Activated T-helper 2 cell treated with anti-CD3 and anti-CD28 coated beads, Interferon-gamma antibody, Interleukin-2, Interleukin-4, amounts not matched to agents 10 μg/mL and 5 μg/mL and 100 μg/mL, durations not matched to agents 14 hours and 24 hours and 36 hours (primary cell): Measurements from ENCODE around the gene MPPED2. TPM values are rescaled to one million over a fixed set of nuclear protein-coding genes. Genes with fewer than 3 reads are reported as not detected.

Experiments used
- DNase-seq: peaks from one replicate; pipeline ENCODE4 v3.0.0; 2021; ENCODE audit warnings: low spot score
- H3K27ac Mint-ChIP-seq: one replicate; pipeline ENCODE4 v1.8.0; 2021; ENCODE audit warnings: mixed read lengths
- H3K27me3 Mint-ChIP-seq: one replicate; pipeline ENCODE4 v1.8.0; 2021; ENCODE audit warnings: low read depth, mixed read lengths
- H3K36me3 Mint-ChIP-seq: one replicate; pipeline ENCODE4 v1.8.0; 2021; ENCODE audit warnings: low read depth, mixed read lengths
- H3K4me1 Mint-ChIP-seq: one replicate; pipeline ENCODE4 v1.8.0; 2021; ENCODE audit warnings: low read depth, mixed read lengths
- H3K4me3 Mint-ChIP-seq: one replicate; pipeline ENCODE4 v1.8.0; 2021; ENCODE audit warnings: low read depth, mild to moderate bottlenecking, moderate library complexity, mixed read lengths
- H3K9me3 Mint-ChIP-seq: one replicate; pipeline ENCODE4 v1.8.0; 2021; ENCODE audit warnings: mixed read lengths
- intact Hi-C: fragments of 100-400 bp; cut with micrococcal nuclease; formaldehyde crosslinking; loops from one replicate; pipeline ENCODE4 v1.15.1; 2023
- total RNA-seq: library from RNA; stranded (reverse); gene quantifications from 2 replicates; pipeline ENCODE4 v1.2.3, GENCODE V29; 2022

Gene MPPED2
- total RNA-seq, 1 donor from 2014 or later, result not detected

GRCh38 chr11:30451626-30452025 lies 134.5 kb downstream of the MPPED2 start:
- intact Hi-C loops, result no loop called here
- H3K36me3 Mint-ChIP-seq, result no peaks in the 10 kb centered on the region
- no peak for DNase-seq
- H3K4me1 Mint-ChIP-seq, result no peaks in the 10 kb centered on the region
- no peak overlapping the region for H3K27ac Mint-ChIP-seq
- H3K4me3 Mint-ChIP-seq, result no peak overlapping the region
- no peaks in the 10 kb centered on the region for H3K27me3 Mint-ChIP-seq
- no peaks in the 10 kb centered on the region for H3K9me3 Mint-ChIP-seq

GRCh38 chr11:30451167-30451566 lies 135.0 kb downstream of the MPPED2 start:
- H3K27ac Mint-ChIP-seq, result no peak overlapping the region
- no peaks in the 10 kb centered on the region for H3K4me1 Mint-ChIP-seq
- no peaks in the 10 kb centered on the region for H3K27me3 Mint-ChIP-seq
- intact Hi-C loops, result no loop called here
- H3K4me3 Mint-ChIP-seq, result no peak overlapping the region
- DNase-seq, result no peak
- H3K36me3 Mint-ChIP-seq, result no peaks in the 10 kb centered on the region
- H3K9me3 Mint-ChIP-seq, result no peaks in the 10 kb centered on the region

- Mint-ChIP-seq H3K27me3 (no peaks in the 10 kb centered on the region), H3K4me3 (no peak overlapping the region), H3K36me3 (no peaks in the 10 kb centered on the region), H3K9me3 (no peaks in the 10 kb centered on the region), H3K27ac (no peak overlapping the region), H3K4me1 (no peaks in the 10 kb centered on the region)
- intact Hi-C loops, result no loop called here
- no peak for DNase-seq
Measured at GRCh38 chr11:30447058-30447640, 139.0 kb downstream of the MPPED2 start.

- Mint-ChIP-seq H3K27ac (no peak overlapping the region), H3K27me3 (no peaks in the 10 kb centered on the region), H3K36me3 (no peaks in the 10 kb centered on the region), H3K9me3 (no peaks in the 10 kb centered on the region), H3K4me3 (no peak overlapping the region), H3K4me1 (no peaks in the 10 kb centered on the region)
- intact Hi-C loops, result no loop called here
- no peak for DNase-seq
Measured at GRCh38 chr11:30446520-30446919, 139.6 kb downstream of the MPPED2 start.

- H3K9me3 Mint-ChIP-seq, result no peaks in the 10 kb centered on the region
Measured at GRCh38 chr11:30445056-30445455, 141.1 kb downstream of the MPPED2 start.

GRCh38 chr11:30440510-30440909 lies 145.6 kb downstream of the MPPED2 start:
- H3K4me3 Mint-ChIP-seq, result no peak overlapping the region
- H3K4me1 Mint-ChIP-seq, result no peaks in the 10 kb centered on the region
- H3K36me3 Mint-ChIP-seq, result no peaks in the 10 kb centered on the region
- H3K9me3 Mint-ChIP-seq, result no peaks in the 10 kb centered on the region
- DNase-seq, result no peak
- no peak overlapping the region for H3K27ac Mint-ChIP-seq
- intact Hi-C loops, result no loop called here
- H3K27me3 Mint-ChIP-seq, result no peaks in the 10 kb centered on the region

More at GRCh38 chr11:30445056-30445455, 141.1 kb downstream of the MPPED2 start:
- intact Hi-C loops, result no loop called here
- DNase-seq, result no peak
- Mint-ChIP-seq H3K4me1 (no peaks in the 10 kb centered on the region), H3K27ac (no peak overlapping the region), H3K4me3 (no peak overlapping the region), H3K27me3 (no peaks in the 10 kb centered on the region), H3K36me3 (no peaks in the 10 kb centered on the region)

- H3K27me3 Mint-ChIP-seq, result no peaks in the 10 kb centered on the region
- no peaks in the 10 kb centered on the region for H3K36me3 Mint-ChIP-seq
- intact Hi-C loops, result no loop called here
- DNase-seq, result no peak
- H3K9me3 Mint-ChIP-seq, result no peaks in the 10 kb centered on the region
- H3K4me1 Mint-ChIP-seq, result no peaks in the 10 kb centered on the region
- no peak overlapping the region for H3K4me3 Mint-ChIP-seq
- no peak overlapping the region for H3K27ac Mint-ChIP-seq
Measured at GRCh38 chr11:30436801-30437200, 149.4 kb downstream of the MPPED2 start.

- no peaks in the 10 kb centered on the region for H3K9me3 Mint-ChIP-seq
- DNase-seq, result no peak
Measured at GRCh38 chr11:30435488-30435887, 150.7 kb downstream of the MPPED2 start.

GRCh38 chr11:30434901-30435300 lies 151.3 kb downstream of the MPPED2 start:
- intact Hi-C loops, result no loop called here
- H3K36me3 Mint-ChIP-seq, result no peaks in the 10 kb centered on the region
- H3K27ac Mint-ChIP-seq, result no peak overlapping the region
- H3K27me3 Mint-ChIP-seq, result no peaks in the 10 kb centered on the region
- H3K9me3 Mint-ChIP-seq, result no peaks in the 10 kb centered on the region
- DNase-seq, result no peak
- no peak overlapping the region for H3K4me3 Mint-ChIP-seq
- H3K4me1 Mint-ChIP-seq, result no peaks in the 10 kb centered on the region

More at GRCh38 chr11:30435488-30435887, 150.7 kb downstream of the MPPED2 start:
- Mint-ChIP-seq H3K27me3 (no peaks in the 10 kb centered on the region), H3K4me1 (no peaks in the 10 kb centered on the region), H3K36me3 (no peaks in the 10 kb centered on the region), H3K4me3 (no peak overlapping the region), H3K27ac (no peak overlapping the region)
- intact Hi-C loops, result no loop called here

GRCh38 chr11:30433831-30434230 lies 152.3 kb downstream of the MPPED2 start:
- no peak overlapping the region for H3K4me3 Mint-ChIP-seq
- intact Hi-C loops, result no loop called here
- DNase-seq, result no peak
- H3K4me1 Mint-ChIP-seq, result no peaks in the 10 kb centered on the region
- H3K27me3 Mint-ChIP-seq, result no peaks in the 10 kb centered on the region
- no peaks in the 10 kb centered on the region for H3K36me3 Mint-ChIP-seq
- H3K27ac Mint-ChIP-seq, result no peak overlapping the region
- H3K9me3 Mint-ChIP-seq, result no peaks in the 10 kb centered on the region

- no peaks in the 10 kb centered on the region for H3K4me1 Mint-ChIP-seq
- H3K4me3 Mint-ChIP-seq, result no peak overlapping the region
- H3K27ac Mint-ChIP-seq, result no peak overlapping the region
- intact Hi-C loops, result no loop called here
- no peaks in the 10 kb centered on the region for H3K9me3 Mint-ChIP-seq
- no peaks in the 10 kb centered on the region for H3K27me3 Mint-ChIP-seq
- H3K36me3 Mint-ChIP-seq, result no peaks in the 10 kb centered on the region
- no peak for DNase-seq
Measured at GRCh38 chr11:30432716-30433115, 153.4 kb downstream of the MPPED2 start.

- Mint-ChIP-seq H3K9me3 (no peaks in the 10 kb centered on the region), H3K4me1 (no peaks in the 10 kb centered on the region), H3K27ac (no peak overlapping the region), H3K36me3 (no peaks in the 10 kb centered on the region), H3K27me3 (no peaks in the 10 kb centered on the region), H3K4me3 (no peak overlapping the region)
- DNase-seq, result no peak
- intact Hi-C loops, result no loop called here
Measured at GRCh38 chr11:30432178-30432577, 154.0 kb downstream of the MPPED2 start.

GRCh38 chr11:30431127-30431814 lies 154.9 kb downstream of the MPPED2 start:
- H3K4me1 Mint-ChIP-seq, result no peaks in the 10 kb centered on the region
- intact Hi-C loops, result no loop called here
- no peaks in the 10 kb centered on the region for H3K36me3 Mint-ChIP-seq
- no peaks in the 10 kb centered on the region for H3K9me3 Mint-ChIP-seq
- H3K27me3 Mint-ChIP-seq, result no peaks in the 10 kb centered on the region
- no peak for DNase-seq
- H3K4me3 Mint-ChIP-seq, result no peak overlapping the region
- H3K27ac Mint-ChIP-seq, result no peak overlapping the region
